RCC 7860 (cell line): Measurements from ENCODE around the gene RAP1GDS1.
"Not testable (repeated sequence)": the region's sequence is repeated elsewhere in the genome, so short reads cannot be mapped to it uniquely, and the experiment has no call there.

ENCODE experiments used
- DNase-seq: peaks from one replicate; pipeline ENCODE4 v3.0.0-alpha.2; 2015; ENCODE audit warnings: low spot score
- FAIRE-seq: peaks from 2 replicates; lab custom pipeline; 2012; peaks lifted over from hg19 to GRCh38; lab: Jason Lieb, UNC

Gene RAP1GDS1

GRCh38 chr4:98421111-98421510 lies 159.9 kb downstream of the RAP1GDS1 start:
- DNase-seq = peak; percentile 88
- peak; percentile 94 for FAIRE-seq

DNA sequence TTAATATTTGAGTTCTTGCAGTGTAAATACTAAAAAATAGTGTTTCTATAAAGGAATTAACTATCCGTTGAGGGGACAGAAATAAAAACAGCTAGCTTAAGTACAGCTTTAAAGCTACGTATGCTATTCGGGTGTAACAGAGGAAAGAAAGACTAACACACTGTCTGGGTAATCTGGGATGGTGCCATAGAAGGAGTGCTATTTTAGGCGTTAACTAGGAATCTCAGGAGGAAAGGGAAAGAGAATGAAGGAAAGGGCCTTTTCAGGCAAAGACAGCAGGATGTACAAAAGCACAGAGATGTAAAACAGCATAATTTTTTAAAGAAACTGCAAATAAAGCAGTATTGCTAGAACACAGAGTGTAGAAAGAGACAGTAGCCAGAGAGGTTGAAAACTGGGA lies 161.8 kb downstream of the RAP1GDS1 start:
- FAIRE-seq (no peak), DNase-seq (no peak)

DNA sequence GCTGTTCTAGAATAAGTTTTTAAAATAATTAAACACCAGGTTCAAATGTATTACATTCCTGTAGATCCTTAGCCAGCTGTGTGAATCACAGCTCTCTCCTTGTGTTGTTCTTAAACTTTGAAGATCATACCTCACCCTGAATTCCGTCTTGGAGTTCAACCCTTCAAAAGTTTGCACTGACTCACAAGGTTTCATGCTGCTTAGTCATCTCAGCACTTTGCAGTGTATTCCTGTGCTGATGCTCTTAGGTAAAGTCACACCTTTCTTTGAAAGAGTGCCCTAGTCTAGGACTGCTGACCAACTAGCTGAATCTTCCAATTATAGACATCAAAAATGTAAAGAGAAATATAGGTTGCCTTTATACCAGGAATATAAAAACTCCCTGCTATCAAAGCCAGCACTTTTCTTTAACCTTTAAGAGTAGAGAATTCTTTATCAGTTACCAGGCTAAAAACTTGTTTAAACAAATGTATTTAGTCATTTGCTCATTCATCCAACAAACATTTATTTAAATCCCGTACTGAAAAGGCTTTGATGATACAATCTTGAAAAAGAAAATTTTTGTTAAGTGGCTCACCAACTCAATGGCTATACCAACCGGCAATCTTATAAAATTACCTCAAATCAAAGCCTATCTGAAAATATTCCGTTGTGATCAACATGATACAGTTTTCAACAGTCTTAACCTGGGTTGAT lies 169.7 kb downstream of the RAP1GDS1 start:
- peak; percentile 85 for DNase-seq
- peak; percentile 95 for FAIRE-seq

DNA sequence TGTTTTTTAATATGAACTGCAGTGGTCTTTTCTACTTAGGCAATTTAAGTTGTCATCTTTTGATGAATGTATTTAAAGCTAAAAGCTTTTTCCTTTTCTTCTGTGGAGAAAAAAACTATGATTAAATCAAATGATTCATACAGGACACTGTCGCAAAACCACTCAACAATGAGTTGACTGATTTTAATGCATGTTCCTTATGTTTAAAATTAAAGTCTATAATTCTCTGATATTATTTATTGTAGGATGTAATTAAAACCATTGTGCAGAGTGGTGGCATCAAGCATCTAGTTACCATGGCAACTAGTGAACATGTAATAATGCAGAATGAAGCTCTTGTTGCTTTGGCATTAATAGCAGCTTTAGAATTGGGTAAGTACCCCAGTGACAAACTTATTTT lies 172.5 kb downstream of the RAP1GDS1 start:
- DNase-seq = no peak
- no peak for FAIRE-seq

DNA sequence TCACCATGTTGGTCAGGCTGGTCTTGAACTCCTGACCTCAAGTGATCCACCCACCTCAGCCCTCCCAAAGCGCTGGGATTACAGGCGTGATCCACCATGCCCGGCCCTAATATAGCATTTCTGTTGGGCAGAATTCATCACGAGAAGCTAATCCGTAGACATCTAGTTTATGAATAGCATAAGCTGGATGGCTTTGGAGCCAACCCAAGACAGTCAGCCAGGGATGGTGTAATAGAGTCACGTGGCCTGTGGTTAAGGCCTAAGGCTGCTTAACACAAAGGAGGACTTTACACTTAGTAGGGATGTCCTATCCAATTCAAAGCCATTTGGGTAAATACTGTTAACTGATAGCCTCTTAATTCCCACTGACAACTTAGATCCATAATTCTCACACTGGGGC lies 173.6 kb downstream of the RAP1GDS1 start:
- no peak for FAIRE-seq
- no peak for DNase-seq

DNA sequence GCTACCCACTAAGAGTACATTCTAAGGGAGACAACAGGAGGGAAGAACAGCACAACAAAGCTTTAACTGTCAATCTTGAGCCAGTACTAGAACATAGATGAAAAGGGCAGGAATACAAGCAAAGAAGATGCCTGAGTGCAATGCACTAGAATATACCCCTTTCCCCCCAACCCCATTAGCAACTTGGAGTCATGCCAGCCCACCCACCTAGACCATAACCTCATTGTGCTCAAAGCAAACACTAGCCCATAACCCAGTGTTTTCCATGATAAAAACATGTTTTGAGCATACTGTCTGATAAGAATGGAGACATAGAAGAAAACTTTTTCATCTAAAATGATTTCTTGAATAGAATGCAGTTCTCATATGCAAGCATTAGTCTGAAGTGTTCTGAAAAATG lies 183.2 kb downstream of the RAP1GDS1 start:
- DNase-seq (no peak), FAIRE-seq (no peak)

GRCh38 chr4:98446499-98447375 lies 185.6 kb downstream of the RAP1GDS1 start:
- FAIRE-seq = peak; percentile 78
- DNase-seq = peak; percentile 69

- FAIRE-seq = no peak
- DNase-seq = no peak
These were observed 186.5 kb downstream of the RAP1GDS1 start for GRCh38 chr4:98447648-98448047.

- no peak for FAIRE-seq
- DNase-seq = no peak
These were observed 187.7 kb downstream of the RAP1GDS1 start for GRCh38 chr4:98448908-98449307.

- no peak for FAIRE-seq
- DNase-seq = no peak
These were observed 190.9 kb downstream of the RAP1GDS1 start for GRCh38 chr4:98452091-98452490.

DNA sequence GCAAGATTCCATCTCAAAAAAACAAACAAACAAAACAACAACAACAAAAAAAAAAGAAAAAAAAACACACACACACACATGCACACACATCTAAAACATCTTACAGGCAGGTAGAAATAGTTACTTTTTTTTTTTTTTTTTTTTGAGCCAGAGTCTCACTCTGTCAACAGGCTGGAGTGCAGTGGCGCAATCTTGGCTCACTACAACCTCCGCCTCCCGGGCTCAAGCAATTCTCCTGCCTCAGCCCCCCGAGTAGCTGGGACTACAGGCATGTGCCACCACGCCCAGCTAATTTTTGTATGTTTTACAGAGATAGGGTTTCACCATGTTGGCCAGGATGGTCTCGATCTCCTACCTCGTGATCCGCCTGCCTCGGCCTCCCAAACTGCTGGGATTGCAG lies 196.2 kb downstream of the RAP1GDS1 start:
- FAIRE-seq, DNase-seq: not testable (repeated sequence)

- not testable (repeated sequence) for FAIRE-seq, DNase-seq
These were observed 200.1 kb downstream of the RAP1GDS1 start for GRCh38 chr4:98461121-98461865.

GRCh38 chr4:98462487-98462886 lies 201.3 kb downstream of the RAP1GDS1 start:
- FAIRE-seq = no peak
- DNase-seq = no peak

- DNase-seq = no peak
- FAIRE-seq = no peak
These were observed 205.8 kb downstream of the RAP1GDS1 start for GRCh38 chr4:98466868-98467599.

- peak; percentile 71 for DNase-seq
- FAIRE-seq = peak; percentile 62
These were observed 206.5 kb downstream of the RAP1GDS1 start for GRCh38 chr4:98467627-98468072.

DNA sequence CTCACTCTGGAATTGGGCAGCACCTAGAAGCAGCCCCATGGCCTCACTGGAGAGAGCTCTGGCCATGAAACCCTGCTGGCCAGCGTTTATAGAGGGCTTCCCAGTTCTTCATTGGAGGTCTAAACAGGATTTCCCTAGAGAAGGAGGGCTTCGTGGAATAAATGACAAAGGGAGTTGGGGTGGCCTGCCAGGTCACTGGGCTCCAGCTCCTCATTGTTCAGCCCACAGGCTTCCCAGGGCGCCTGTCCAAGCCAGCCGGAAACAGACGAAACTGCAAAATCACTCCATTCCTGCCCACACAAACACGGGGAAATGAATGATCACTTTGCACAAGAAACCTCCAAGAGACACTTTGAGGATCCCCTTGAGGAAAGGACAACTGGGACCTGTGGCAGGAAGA lies 207.5 kb downstream of the RAP1GDS1 start:
- no peak for FAIRE-seq
- no peak for DNase-seq

DNA sequence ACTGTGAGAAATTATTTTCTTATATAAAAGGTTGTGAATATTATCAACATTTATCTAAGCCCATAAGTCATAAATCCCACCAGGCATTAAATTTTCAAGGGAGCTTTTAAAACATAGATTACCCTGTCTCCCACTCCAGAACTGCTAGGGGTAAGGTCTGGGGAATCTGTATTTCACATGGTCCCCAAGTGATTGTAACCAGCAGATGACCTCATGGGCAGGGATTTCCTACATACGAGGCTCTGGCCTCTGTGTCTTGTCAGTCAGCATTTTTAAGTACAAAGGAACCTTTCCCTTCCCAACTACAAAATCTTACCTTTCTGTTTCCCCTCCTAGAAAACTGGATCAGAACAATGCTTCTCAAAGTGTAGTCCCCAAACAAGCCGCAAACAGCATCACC lies 208.6 kb downstream of the RAP1GDS1 start:
- FAIRE-seq (no peak), DNase-seq (no peak)

GRCh38 chr4:98470366-98470765 lies 209.2 kb downstream of the RAP1GDS1 start:
- no peak for FAIRE-seq

DNA sequence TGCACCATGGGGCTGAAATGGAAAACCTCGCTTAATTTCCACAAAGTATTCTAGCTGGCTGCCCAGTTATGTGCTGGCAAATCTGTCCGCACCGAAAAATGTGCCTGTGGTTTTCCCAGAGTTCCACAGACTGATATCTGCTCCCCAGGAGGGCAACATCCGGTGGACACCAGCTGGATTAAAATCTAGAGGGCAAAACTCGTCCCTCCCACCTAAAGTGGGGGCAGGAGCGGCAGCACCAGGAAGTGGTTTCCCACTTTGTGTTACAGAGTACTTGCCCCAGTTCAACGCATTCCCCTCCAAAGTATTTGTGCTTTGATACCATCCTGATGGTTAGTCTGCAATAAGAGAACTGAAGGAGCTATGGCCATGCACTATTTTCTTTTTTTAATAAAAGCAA lies 209.6 kb downstream of the RAP1GDS1 start:
- FAIRE-seq (peak; percentile 82), DNase-seq (peak; percentile 87)

More at GRCh38 chr4:98470366-98470765, 209.2 kb downstream of the RAP1GDS1 start:
- no peak for DNase-seq

GRCh38 chr4:98473046-98473445 lies 211.9 kb downstream of the RAP1GDS1 start:
- FAIRE-seq = no peak

More at GRCh38 chr4:98473046-98473445, 211.9 kb downstream of the RAP1GDS1 start:
- no peak for DNase-seq
